Rectal smooth muscle tissue (tissue), 1 donor: Measurements from ENCODE around the gene FAM89A.

ENCODE experiments used
- H3K27ac ChIP-seq: one replicate; pipeline ENCODE4 v1.7.0; 2013; ENCODE audit warnings: low read depth, low read length, inconsistent platforms
- H3K27me3 ChIP-seq: one replicate; pipeline ENCODE4 v1.7.0; 2013; ENCODE audit warnings: low read length; ENCODE audit not compliant: control insufficient read depth, insufficient read depth
- H3K36me3 ChIP-seq: one replicate; pipeline ENCODE4 v1.7.0; 2013; ENCODE audit warnings: low read length; ENCODE audit not compliant: control insufficient read depth, insufficient read depth
- H3K4me1 ChIP-seq: one replicate; pipeline ENCODE4 v1.7.0; 2013; ENCODE audit warnings: low read length; ENCODE audit not compliant: control insufficient read depth, insufficient read depth
- H3K4me3 ChIP-seq: one replicate; pipeline ENCODE4 v1.7.0; 2013; ENCODE audit warnings: low read length
- H3K9ac ChIP-seq: one replicate; pipeline ENCODE4 v1.7.0; 2013; ENCODE audit warnings: low read length

Gene FAM89A

GRCh38 chr1:230977761-230978490 is 62.1 kb downstream of the FAM89A start:
- Histone ChIP-seq H3K27ac (no peak overlapping the region), H3K27me3 (no peaks in the 10 kb centered on the region), H3K9ac (peak overlapping the region; percentile 45), H3K4me3 (peak overlapping the region; percentile 77), H3K4me1 (peaks cover 9% of the 10 kb centered on the region), H3K36me3 (no peaks in the 10 kb centered on the region)

DNA sequence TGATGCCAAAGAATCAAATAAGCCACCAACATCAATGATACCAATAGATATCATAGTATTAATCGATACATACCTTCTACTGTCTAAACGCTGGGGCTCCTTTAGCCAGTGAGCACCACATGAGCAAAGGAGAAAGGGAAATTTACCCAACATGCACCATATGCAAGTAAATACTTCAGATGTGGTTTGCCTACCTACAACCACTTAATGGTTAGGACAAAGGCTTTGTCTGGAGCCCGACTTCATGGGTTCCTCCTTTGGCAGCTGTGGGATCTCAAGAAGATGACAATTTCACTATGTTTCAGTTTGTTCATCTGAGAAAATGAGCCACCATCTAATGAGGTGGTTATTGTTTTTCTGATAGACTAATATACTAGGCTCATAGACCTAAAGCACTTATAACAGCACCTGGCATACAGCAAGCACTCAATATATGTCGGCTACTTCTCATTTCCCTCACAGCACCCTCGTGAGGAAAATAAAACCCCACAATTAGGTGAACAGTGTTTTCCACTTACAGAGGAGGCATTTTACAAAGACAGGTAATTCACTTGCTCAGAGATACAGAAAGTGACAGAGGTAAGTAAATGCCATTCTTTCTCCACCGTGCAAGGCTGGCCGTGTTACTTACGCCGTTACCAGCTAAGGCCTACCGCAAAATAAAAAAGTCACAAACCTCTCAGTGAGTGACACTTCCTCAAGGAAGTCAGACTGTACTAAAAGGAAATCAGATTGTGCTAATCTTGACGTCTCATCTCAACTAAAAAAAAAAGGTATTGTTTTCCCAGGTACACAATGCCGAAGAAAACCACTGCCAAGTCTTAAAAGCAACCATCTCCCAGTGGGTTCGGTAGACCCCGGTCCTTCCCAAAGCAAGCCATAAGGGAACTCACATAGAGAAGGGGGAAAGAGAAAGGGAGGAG is 63.0 kb downstream of the FAM89A start:
- H3K27me3 ChIP-seq, result no peaks in the 10 kb centered on the region
- peaks cover 9% of the 10 kb centered on the region for H3K4me1 ChIP-seq
- H3K36me3 ChIP-seq, result no peaks in the 10 kb centered on the region
- no peak overlapping the region for H3K9ac ChIP-seq
- no peak overlapping the region for H3K27ac ChIP-seq
- H3K4me3 ChIP-seq, result peak overlapping the region; percentile 77

DNA sequence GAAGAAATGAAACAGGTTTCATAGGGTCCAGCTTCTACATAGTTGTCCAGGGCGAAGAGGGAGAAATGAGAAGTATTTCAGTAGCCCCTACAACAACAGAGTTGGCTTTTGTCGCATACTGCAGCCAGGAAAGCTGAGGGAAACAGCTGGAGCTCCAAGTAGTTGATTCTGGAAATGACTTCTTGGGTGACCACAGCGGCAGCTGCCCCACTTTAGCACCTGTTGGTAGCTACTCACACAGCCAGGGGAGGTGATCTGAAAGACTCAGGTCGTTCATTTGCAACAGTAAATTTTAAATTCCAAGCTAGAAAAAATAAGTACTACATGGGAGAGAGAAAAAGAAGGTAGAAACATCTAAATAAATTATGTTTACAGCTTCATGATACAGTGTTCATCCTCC is 63.7 kb downstream of the FAM89A start:
- H3K36me3 ChIP-seq, result no peaks in the 10 kb centered on the region
- no peak overlapping the region for H3K27ac ChIP-seq
- peaks cover 9% of the 10 kb centered on the region for H3K4me1 ChIP-seq
- no peaks in the 10 kb centered on the region for H3K27me3 ChIP-seq
- H3K9ac ChIP-seq, result no peak overlapping the region
- no peak overlapping the region for H3K4me3 ChIP-seq

GRCh38 chr1:230975636-230976035 is 64.4 kb downstream of the FAM89A start:
- H3K36me3 ChIP-seq, result no peaks in the 10 kb centered on the region
- no peak overlapping the region for H3K9ac ChIP-seq
- no peak overlapping the region for H3K4me3 ChIP-seq
- no peaks in the 10 kb centered on the region for H3K27me3 ChIP-seq
- peaks cover 9% of the 10 kb centered on the region for H3K4me1 ChIP-seq
- no peak overlapping the region for H3K27ac ChIP-seq

- Histone ChIP-seq H3K27me3 (no peaks in the 10 kb centered on the region), H3K9ac (no peak overlapping the region), H3K4me1 (peaks cover 2% of the 10 kb centered on the region), H3K27ac (no peak overlapping the region), H3K4me3 (no peak overlapping the region), H3K36me3 (no peaks in the 10 kb centered on the region)
Observed at GRCh38 chr1:230972855-230973271, 67.2 kb downstream of the FAM89A start.

DNA sequence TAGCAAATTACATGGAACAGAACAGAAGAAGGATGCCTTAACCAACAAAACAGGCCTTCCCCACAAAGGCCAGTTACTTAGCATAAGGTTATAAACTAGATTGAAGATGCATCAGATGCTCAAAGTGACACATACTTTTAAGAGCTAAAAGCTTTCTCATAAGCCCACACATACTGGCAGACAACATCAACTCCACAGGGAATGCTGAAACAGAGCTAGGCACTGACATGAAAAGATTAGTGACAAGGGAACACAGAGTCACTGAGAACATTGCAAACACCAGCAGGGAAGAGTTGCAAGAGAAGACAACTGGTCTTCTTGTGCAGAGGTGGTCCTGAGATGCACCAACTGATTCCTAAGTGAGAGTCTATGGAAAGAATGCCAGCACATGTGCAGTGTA is 68.3 kb downstream of the FAM89A start:
- no peaks in the 10 kb centered on the region for H3K36me3 ChIP-seq
- no peaks in the 10 kb centered on the region for H3K4me1 ChIP-seq

DNA sequence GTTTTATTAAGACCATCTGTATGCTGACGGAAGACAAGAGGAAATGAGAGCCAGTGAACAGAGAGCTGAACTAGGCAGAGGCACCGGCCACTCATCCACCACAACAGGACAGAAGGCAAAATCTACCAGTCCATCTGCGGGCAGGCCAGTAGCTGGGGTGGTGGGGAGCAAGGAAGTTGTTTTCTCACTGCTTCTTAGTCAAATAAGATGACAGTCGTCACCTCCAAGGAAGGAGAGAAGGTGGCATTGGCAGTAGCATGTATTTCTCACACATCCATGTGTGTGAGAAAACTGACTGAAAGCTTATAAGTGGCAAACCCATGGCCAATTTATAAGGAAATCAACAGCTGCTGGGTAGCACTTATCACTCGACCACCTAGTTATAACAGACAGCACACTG is 69.6 kb downstream of the FAM89A start:
- no peak overlapping the region for H3K4me3 ChIP-seq
- H3K27me3 ChIP-seq, result no peaks in the 10 kb centered on the region
- H3K27ac ChIP-seq, result no peak overlapping the region
- H3K9ac ChIP-seq, result no peak overlapping the region
- no peaks in the 10 kb centered on the region for H3K36me3 ChIP-seq
- H3K4me1 ChIP-seq, result no peaks in the 10 kb centered on the region

More for the DNA sequence above, 68.3 kb downstream of the FAM89A start:
- H3K4me3 ChIP-seq, result no peak overlapping the region
- no peaks in the 10 kb centered on the region for H3K27me3 ChIP-seq
- H3K27ac ChIP-seq, result no peak overlapping the region
- H3K9ac ChIP-seq, result no peak overlapping the region
